Measurements from ENCODE around the gene ZFP42.
"Not testable (repeated sequence)": the region's sequence is repeated elsewhere in the genome, so short reads cannot be mapped to it uniquely, and the experiment has no call there.

Gene ZFP42

GRCh38 chr4:188021548-188022249, 26.1 kb downstream of the ZFP42 start:
- DNase-seq (ENCODE audit: low read depth in 2 of 2): no peak

DNA sequence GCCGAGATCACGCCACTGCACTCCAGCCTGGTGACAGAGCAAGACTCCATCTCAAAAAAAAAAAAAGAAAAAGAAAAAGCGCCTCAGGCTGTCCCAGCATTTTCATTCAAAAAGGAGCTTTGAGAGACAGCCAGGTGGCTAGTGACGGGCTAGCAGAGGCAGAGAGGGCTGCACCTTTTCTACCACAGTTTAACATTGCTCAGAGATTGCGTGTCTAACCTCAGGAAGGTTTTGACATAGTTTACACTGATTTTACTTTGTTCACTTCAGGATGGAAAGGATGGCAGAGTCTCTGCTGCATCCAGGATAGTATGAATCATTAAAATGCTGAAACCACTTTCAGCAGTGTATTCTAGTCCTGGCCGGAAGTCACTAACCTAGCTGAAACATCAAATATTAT, 28.1 kb downstream of the ZFP42 start:
- DNase-seq (ENCODE audit: low read depth in 2 of 2): no peak

DNA sequence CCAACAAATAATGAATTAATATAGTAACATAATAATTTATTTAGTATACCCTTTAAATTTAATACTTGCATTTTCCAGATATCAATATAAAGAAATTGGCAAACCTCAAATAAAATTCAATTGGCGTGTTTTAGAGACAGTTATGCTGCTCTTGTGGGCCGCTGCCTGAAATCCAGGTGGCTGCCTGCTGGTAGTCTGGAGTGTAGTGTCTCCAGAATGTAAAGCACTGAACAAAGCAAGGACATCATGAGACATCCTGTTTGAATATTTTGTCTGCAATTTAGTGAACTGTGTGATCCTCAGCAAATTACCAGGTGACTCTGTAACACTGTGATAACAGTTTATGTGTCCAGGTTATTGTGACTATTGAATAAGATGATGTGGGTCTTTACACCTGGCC, 29.9 kb downstream of the ZFP42 start:
- no peak for DNase-seq (ENCODE audit: low read depth in 2 of 2)

DNA sequence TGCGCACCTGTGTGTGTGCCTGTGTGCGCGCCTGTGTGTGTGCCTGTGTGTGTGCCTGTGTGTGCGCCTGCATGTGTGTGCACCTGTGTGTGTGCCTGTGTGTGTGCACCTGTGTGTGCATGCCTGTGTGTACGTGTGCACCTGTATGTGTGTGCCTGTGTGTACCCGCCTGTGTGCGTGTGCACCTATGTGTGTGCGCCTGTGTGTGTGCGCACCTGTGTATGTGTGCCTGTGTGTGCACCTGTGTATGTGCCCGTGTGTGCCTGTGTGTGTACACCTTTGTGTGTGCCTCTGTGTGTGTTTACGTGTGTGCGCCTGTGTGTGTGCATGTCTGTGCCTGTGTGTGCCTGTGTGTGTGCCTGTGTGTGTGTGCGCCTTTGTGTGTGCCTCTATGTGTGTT, 33.5 kb downstream of the ZFP42 start:
- DNase-seq (ENCODE audit: low read depth in 2 of 2): no peak

- no peak for DNase-seq (ENCODE audit: low read depth in 2 of 2)
These were observed 34.8 kb downstream of the ZFP42 start for GRCh38 chr4:188030401-188030800.

GRCh38 chr4:188031751-188032150, 36.2 kb downstream of the ZFP42 start:
- no peak for DNase-seq (ENCODE audit: low read depth in 2 of 2)

GRCh38 chr4:188032170-188032569, 36.6 kb downstream of the ZFP42 start:
- DNase-seq (ENCODE audit: low read depth in 2 of 2): no peak

DNA sequence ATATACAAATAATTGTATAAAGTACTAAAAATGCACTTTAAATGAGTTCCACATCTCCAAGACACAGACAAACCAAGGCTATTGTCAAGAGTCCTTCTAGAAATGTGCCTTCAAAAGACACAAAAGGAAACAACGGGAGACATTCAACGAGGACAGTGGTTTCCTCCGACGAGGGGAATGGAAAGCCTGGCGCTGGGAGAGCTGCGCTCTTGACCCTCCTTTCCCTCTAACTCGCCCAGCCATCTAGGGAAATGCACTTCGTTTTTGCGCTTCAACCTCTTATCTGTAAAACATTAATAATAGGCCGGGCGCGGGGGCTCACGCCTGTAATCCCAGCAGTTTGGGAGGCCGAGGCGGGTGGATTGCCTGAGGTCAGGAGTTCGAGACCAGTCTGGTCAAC, 37.0 kb downstream of the ZFP42 start:
- no peak for DNase-seq (ENCODE audit: low read depth in 2 of 2)

GRCh38 chr4:188037003-188037713, 41.6 kb downstream of the ZFP42 start:
- DNase-seq (ENCODE audit: low read depth in 2 of 2): no peak

GRCh38 chr4:188041721-188042120, 46.1 kb downstream of the ZFP42 start:
- no peak for DNase-seq (ENCODE audit: low read depth in 2 of 2)

DNA sequence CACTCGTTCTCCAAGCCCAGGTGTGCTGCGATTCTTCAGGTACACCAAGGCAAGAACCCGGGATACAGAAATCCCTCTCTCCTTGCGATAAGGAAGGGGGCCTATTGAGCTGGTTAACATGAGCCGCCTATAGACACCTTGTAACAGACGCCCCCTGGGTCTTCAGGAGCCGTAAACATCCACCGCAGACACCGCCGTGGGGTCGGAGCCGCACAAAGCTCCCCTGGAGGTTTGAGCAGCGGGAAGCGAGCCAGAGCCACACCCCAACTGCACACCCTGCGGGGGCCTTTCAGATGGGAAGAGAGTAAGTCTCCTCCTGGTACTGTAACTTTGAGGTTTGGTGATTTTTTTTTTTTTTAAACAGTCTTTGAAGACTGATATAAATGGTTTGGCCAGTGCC, 46.6 kb downstream of the ZFP42 start:
- no peak for DNase-seq (ENCODE audit: low read depth in 2 of 2)

DNA sequence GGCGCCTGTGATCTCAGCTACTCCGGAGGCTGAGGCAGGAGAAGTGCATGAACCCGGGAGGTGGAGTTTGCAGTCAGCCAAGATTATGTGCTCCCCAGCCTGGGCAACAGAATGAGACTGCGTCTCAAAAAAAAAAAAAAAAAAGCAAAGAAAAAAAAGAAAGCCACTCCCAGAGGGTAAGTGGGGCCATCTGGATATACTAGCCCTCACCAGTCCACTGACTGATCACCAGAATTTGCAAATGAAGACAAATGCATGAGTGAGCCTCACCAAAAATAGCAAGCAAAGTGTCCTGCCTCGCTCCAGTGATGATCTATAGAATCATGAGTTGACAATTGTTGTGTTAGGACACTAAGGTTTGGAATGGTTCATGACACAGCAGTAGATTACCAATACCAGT, 47.6 kb downstream of the ZFP42 start:
- no peak for DNase-seq (ENCODE audit: low read depth in 2 of 2)

GRCh38 chr4:188045461-188045860, 49.9 kb downstream of the ZFP42 start:
- not testable (repeated sequence) for DNase-seq (ENCODE audit: low read depth in 2 of 2)

- no peak for DNase-seq (ENCODE audit: low read depth in 2 of 2)
These were observed 51.1 kb downstream of the ZFP42 start for GRCh38 chr4:188046657-188047056.

DNA sequence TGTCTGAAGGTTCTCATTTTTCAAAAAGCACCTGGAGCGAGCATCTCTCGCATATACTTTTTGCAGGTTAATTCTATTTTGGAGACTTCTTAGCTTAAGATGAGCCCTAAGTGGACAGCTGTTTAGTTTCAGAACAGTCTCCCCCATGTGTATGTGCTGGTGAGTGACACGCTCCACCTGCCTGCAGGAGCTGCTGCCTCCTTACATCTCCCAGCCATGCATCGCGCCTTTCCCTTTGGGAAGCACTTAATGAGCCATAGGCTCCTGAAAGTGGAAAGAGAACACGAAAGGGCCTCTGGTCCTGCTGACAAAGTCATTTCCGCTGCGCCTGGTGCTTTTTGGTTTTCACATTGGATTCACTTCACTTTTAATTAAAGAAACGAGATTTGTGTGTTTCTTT, 57.7 kb downstream of the ZFP42 start:
- no peak for DNase-seq (ENCODE audit: low read depth in 2 of 2)

Data from activated CD4-positive, alpha-beta T cell treated with anti-CD3 and anti-CD28 coated beads for 24 hours (primary cell).